PC-3 (cell line): Measurements from ENCODE around the gene ZEB2. TPM values are rescaled to one million over a fixed set of nuclear protein-coding genes. Genes with fewer than 3 reads are reported as not detected.

Experiments used
- ATAC-seq: fragments of 200-7000 bp; cut with Tn5 transposase; 2 replicates; pipeline ENCODE4 v1.9.1; 2020; ENCODE audit warnings: mild to moderate bottlenecking, moderate library complexity
- BruUV-seq: library from RNA; stranded (reverse); fragments of 400-500 nt; replicated peaks from 2 replicates; lab custom pipeline; 2021; lab: Mats Ljungman, UMichigan
- CTCF ChIA-PET: fragments of 300-600 bp; sonication (Branson Sonifier 250); formaldehyde crosslinking; loops from one replicate; lab custom pipeline; 2022; ENCODE audit warnings: antibody characterized with exemption; lab: Charles Lee
- POLR2A ChIA-PET: fragments of 300-600 bp; sonication (Branson Sonifier 250); formaldehyde crosslinking; loops from one replicate; lab custom pipeline; 2022; ENCODE audit warnings: antibody characterized with exemption; ENCODE audit not compliant: unreplicated experiment; lab: Charles Lee
- DNase-seq: peaks from one replicate; pipeline ENCODE4 v3.0.0-alpha.2; 2015
- H2AFZ ChIP-seq: fragments of 300-600 bp; sonication (generic); 2 replicates; pipeline ENCODE4 v1.6.0; 2016; ENCODE audit warnings: antibody characterized with exemption, low read length
- H3F3A ChIP-seq: fragments of 300-600 bp; sonication (generic); one replicate; pipeline ENCODE4 v1.6.0; 2017; ENCODE audit warnings: antibody characterized with exemption, low read length, control low read depth, mild to moderate bottlenecking; ENCODE audit not compliant: unreplicated experiment
- H3K27ac ChIP-seq: fragments of 300-600 bp; sonication (generic); 2 replicates; pipeline ENCODE4 v1.5.1; 2016; ENCODE audit warnings: mild to moderate bottlenecking, low read length
- H3K27me3 ChIP-seq: fragments of 300-600 bp; sonication (generic); 2 replicates; pipeline ENCODE4 v1.6.1; 2016; ENCODE audit warnings: low read length, mixed read lengths
- H3K36me3 ChIP-seq: fragments of 300-600 bp; sonication (generic); 2 replicates; pipeline ENCODE4 v1.6.1; 2016; ENCODE audit warnings: low read depth, mixed run types, low read length, mixed read lengths
- H3K4me1 ChIP-seq: fragments of 300-600 bp; sonication (generic); 2 replicates; pipeline ENCODE4 v1.5.1; 2016; ENCODE audit warnings: low read length; ENCODE audit not compliant: insufficient read depth
- H3K4me2 ChIP-seq: fragments of 300-600 bp; sonication (generic); 2 replicates; pipeline ENCODE4 v1.6.0; 2016; ENCODE audit warnings: low read length
- H3K4me3 ChIP-seq: fragments of 300-600 bp; sonication (generic); 2 replicates; pipeline ENCODE4 v1.5.1; 2016; ENCODE audit warnings: mild to moderate bottlenecking, low read length, mixed read lengths
- H3K79me2 ChIP-seq: fragments of 300-600 bp; sonication (generic); 2 replicates; pipeline ENCODE4 v1.6.1; 2017; ENCODE audit warnings: low read length, mixed read lengths
- H3K9ac ChIP-seq: fragments of 300-600 bp; sonication (generic); 2 replicates; pipeline ENCODE4 v1.6.0; 2016; ENCODE audit warnings: mild to moderate bottlenecking, low read length
- H3K9me2 ChIP-seq: fragments of 300-600 bp; sonication (generic); replicated peaks from 2 replicates; pipeline ENCODE4 v1.6.1; 2016; ENCODE audit warnings: mixed run types, low read length, mixed read lengths
- H3K9me3 ChIP-seq: fragments of 300-600 bp; sonication (generic); 2 replicates; pipeline ENCODE4 v1.6.1; 2016; ENCODE audit warnings: low read length, mixed read lengths
- H4K20me1 ChIP-seq: fragments of 300-600 bp; sonication (generic); 2 replicates; pipeline ENCODE4 v1.6.1; 2016; ENCODE audit warnings: low read length, mixed read lengths
- EZH2 ChIP-seq: fragments of 300-600 bp; sonication (generic); IDR thresholded peaks from one replicate; pipeline ENCODE4 v1.6.1; 2017; ENCODE audit warnings: antibody characterized with exemption, mild to moderate bottlenecking, low read length; ENCODE audit not compliant: unreplicated experiment
- EZH2phosphoT487 ChIP-seq: fragments of 300-600 bp; sonication (generic); IDR thresholded peaks from 2 replicates; pipeline ENCODE4 v1.6.1; 2018; ENCODE audit warnings: mild to moderate bottlenecking, antibody characterized with exemption, low read length, borderline replicate concordance
- intact Hi-C: fragments of 100-400 bp; cut with micrococcal nuclease; formaldehyde crosslinking; loops from 2 replicates; pipeline ENCODE4 v1.9.0; 2023
- total RNA-seq: library from RNA; depleted of rRNA; stranded (reverse); fragments of >200 nt; gene quantifications from 2 replicates; pipeline ENCODE4 v1.2.3, GENCODE V29; 2014
- TF ChIP-seq, protein P1 (sequence below): fragments of 300-600 bp; sonication (generic); conservative IDR thresholded peaks from 2 replicates; pipeline ENCODE4 v1.5.1; 2017; ENCODE audit warnings: antibody characterized with exemption, low read depth, mild to moderate bottlenecking, low read length

Gene ZEB2
- total RNA-seq, 1 experiment from 2014 or later = 1.1 TPM

DNA sequence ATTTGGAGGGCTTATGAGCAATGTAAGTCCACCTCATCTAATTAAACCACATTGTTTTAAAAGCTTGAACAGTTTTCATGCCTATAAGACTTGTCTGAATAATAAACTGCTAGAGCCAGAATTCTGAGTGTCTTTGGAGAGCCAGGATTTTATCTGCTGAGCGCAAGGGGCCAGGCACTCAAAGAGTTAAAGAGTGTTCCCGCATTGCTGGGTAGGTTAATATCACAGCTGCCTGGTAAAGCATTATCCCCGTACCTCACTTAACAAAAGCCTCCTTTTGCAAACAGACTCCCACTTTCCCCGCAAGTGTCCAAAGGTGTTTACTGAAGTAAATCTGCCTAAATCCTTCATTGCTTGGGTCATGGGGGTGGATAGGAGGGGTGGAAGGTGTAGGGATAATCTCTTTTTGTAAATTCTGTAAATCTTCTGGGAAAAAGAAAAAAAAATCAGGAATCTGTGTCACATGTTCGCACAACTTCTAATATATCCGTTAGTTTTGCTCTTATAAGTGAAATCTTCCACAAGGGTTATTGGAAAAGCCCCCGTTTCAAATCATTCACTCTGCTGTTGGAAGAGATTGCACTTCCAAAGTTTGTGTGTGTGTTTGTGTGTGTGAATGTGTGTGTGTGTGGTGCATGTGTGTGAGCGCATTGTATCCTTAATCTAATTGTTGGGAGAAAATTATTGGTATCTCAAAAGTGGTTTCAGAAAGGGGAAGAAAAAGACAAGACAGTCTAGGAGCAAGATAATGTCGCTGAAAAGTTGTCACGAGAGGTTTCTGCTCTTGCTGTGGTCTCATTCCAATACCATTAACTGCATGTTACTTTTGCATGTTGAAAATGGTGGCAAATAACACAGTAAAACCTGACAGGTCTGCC is 10.7 kb downstream of the ZEB2 start:
- ATAC-seq (no peak), DNase-seq (no peak)
- no peak for TF ChIP-seq EZH2
- no peak for TF ChIP-seq EZH2phosphoT487
- TF ChIP-seq, protein P1, sequence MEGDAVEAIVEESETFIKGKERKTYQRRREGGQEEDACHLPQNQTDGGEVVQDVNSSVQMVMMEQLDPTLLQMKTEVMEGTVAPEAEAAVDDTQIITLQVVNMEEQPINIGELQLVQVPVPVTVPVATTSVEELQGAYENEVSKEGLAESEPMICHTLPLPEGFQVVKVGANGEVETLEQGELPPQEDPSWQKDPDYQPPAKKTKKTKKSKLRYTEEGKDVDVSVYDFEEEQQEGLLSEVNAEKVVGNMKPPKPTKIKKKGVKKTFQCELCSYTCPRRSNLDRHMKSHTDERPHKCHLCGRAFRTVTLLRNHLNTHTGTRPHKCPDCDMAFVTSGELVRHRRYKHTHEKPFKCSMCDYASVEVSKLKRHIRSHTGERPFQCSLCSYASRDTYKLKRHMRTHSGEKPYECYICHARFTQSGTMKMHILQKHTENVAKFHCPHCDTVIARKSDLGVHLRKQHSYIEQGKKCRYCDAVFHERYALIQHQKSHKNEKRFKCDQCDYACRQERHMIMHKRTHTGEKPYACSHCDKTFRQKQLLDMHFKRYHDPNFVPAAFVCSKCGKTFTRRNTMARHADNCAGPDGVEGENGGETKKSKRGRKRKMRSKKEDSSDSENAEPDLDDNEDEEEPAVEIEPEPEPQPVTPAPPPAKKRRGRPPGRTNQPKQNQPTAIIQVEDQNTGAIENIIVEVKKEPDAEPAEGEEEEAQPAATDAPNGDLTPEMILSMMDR = no peak
- ChIA-PET CTCF (no interaction called here), POLR2A (no interaction called here)
- H3K27ac ChIP-seq = no peak overlapping the region
- no peaks in the 10 kb centered on the region for H3K36me3 ChIP-seq
- H3K27me3 ChIP-seq = 0 out of 2 replicates have a peak, but pooled peaks cover 5% of the 10 kb centered on the region
- H3F3A ChIP-seq = no peaks in the 10 kb centered on the region
- no peak overlapping the region for H2AFZ ChIP-seq
- H3K4me1 ChIP-seq = peaks cover 8% of the 10 kb centered on the region; the same call in 1 of the 2 replicates
- no peaks in the 10 kb centered on the region for H4K20me1 ChIP-seq
- H3K9me3 ChIP-seq = no peaks in the 10 kb centered on the region
- intact Hi-C loops = no loop called here
- no peak overlapping the region for H3K4me2 ChIP-seq
- BruUV-seq = no TSS peak
- no peaks in the 10 kb centered on the region for H3K79me2 ChIP-seq
- H3K4me3 ChIP-seq = no peak overlapping the region
- H3K9ac ChIP-seq = no peak overlapping the region
- no peaks in the 10 kb centered on the region for H3K9me2 ChIP-seq

DNA sequence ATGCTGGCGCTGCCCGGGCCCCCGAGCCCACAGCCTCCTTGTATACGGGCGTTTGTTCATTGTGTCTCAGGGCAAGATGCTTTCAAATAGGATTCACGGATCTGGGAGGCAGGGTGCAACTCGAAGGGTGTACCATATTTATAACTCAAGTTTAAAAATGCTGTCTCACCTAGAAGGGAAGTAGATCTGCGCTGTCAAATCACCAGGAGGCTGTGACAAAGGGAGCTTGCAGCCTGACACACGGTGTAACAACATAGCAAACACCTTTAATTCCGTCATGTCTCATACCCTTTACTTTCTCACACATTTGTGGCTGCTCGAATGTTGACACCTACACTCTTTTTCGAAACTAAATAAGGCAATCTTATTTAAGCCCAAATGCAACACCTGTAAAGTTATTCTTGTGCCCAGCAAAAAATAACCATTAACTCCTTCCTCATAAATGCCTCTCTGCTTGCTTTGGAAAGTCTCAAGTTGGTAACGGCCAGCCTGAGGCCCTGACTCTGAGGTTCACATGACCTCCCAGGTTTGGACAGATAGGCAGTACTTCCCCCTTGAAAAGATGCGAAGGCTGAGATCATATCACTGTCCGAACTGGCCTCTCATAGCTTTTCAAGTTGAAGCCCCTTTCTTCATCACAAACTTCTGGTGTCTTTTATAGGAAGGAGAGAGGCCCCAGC is 11.6 kb downstream of the ZEB2 start:
- Histone ChIP-seq H3K79me2 (no peaks in the 10 kb centered on the region), H3K27me3 (0 out of 2 replicates have a peak, but pooled peaks cover 5% of the 10 kb centered on the region), H3K4me2 (no peak overlapping the region), H3K9me3 (no peaks in the 10 kb centered on the region), H3K27ac (no peak overlapping the region), H3F3A (no peaks in the 10 kb centered on the region), H3K9ac (no peak overlapping the region), H3K9me2 (no peaks in the 10 kb centered on the region), H3K4me1 (peaks cover 8% of the 10 kb centered on the region; the same call in 1 of the 2 replicates), H2AFZ (no peak overlapping the region), H3K36me3 (no peaks in the 10 kb centered on the region), H3K4me3 (no peak overlapping the region), H4K20me1 (no peaks in the 10 kb centered on the region)
- POLR2A ChIA-PET = no interaction called here
- BruUV-seq = no TSS peak
- CTCF ChIA-PET = no interaction called here
- intact Hi-C loops = no loop called here
- DNase-seq (no peak), ATAC-seq (no peak)
- TF ChIP-seq EZH2 (no peak), EZH2phosphoT487 (no peak)
- TF ChIP-seq, protein P1 = no peak
